GM23338 (cell line): ENCODE data around the gene MYCBP2. TPM values are rescaled to one million over a fixed set of nuclear protein-coding genes. Genes with fewer than 3 reads are reported as not detected.
A peak's percentile ranks its signal among the peaks of the same experiment; 100 is the strongest.

ENCODE experiments used
- ATAC-seq: fragments of 200-7000 bp; cut with Tn5 transposase; 3 replicates; pipeline ENCODE4 v1.9.1; 2020
- DNase-seq: peaks from one replicate; pipeline ENCODE4 v3.0.0-alpha.2; 2015; ENCODE audit warnings: low spot score
- H2AFZ ChIP-seq: fragments of 200-600 bp; sonication (generic); 2 replicates; pipeline ENCODE4 v1.8.0; 2016; ENCODE audit warnings: antibody characterized with exemption, mild to moderate bottlenecking, moderate library complexity
- H3F3A ChIP-seq: fragments of 200-600 bp; sonication (generic); replicated peaks from 2 replicates; pipeline ENCODE4 v1.8.0; 2017; ENCODE audit warnings: antibody characterized with exemption, mixed run types, low read depth
- H3K27ac ChIP-seq: fragments of 200-600 bp; sonication (generic); 2 replicates; pipeline ENCODE4 v1.6.1; 2016; ENCODE audit warnings: low read depth
- H3K27me3 ChIP-seq: fragments of 200-600 bp; sonication (generic); 2 replicates; pipeline ENCODE4 v1.8.0; 2016; ENCODE audit warnings: mild to moderate bottlenecking, mixed run types, moderate library complexity; ENCODE audit not compliant: insufficient read depth
- H3K36me3 ChIP-seq: fragments of 200-600 bp; sonication (generic); 2 replicates; pipeline ENCODE4 v1.8.0; 2016; ENCODE audit warnings: mild to moderate bottlenecking; ENCODE audit not compliant: insufficient read depth
- H3K4me1 ChIP-seq: fragments of 200-600 bp; sonication (generic); 2 replicates; pipeline ENCODE4 v1.8.0; 2016; ENCODE audit warnings: mild to moderate bottlenecking, moderate library complexity; ENCODE audit not compliant: insufficient read depth
- H3K4me2 ChIP-seq: fragments of 200-600 bp; sonication (generic); 2 replicates; pipeline ENCODE4 v1.7.1; 2017; ENCODE audit warnings: mixed run types
- H3K4me3 ChIP-seq: fragments of 200-600 bp; sonication (generic); 2 replicates; pipeline ENCODE4 v1.6.1; 2016; ENCODE audit warnings: mixed run types
- H3K79me2 ChIP-seq: fragments of 200-600 bp; sonication (generic); replicated peaks from 2 replicates; pipeline ENCODE4 v1.8.0; 2017; ENCODE audit warnings: mild to moderate bottlenecking; ENCODE audit not compliant: insufficient read depth
- H3K9me2 ChIP-seq: fragments of 200-600 bp; sonication (generic); 2 replicates; pipeline ENCODE4 v1.8.0; 2017; ENCODE audit not compliant: insufficient read depth
- H4K20me1 ChIP-seq: fragments of 200-600 bp; sonication (generic); replicated peaks from 2 replicates; pipeline ENCODE4 v1.8.0; 2017; ENCODE audit warnings: mild to moderate bottlenecking; ENCODE audit not compliant: insufficient read depth
- H3K27ac Mint-ChIP-seq: 2 replicates; pipeline ENCODE4 v1.8.0; 2020; ENCODE audit warnings: inconsistent platforms, mild to moderate bottlenecking, moderate library complexity, mixed read lengths
- H3K27me3 Mint-ChIP-seq: 3 replicates; pipeline ENCODE4 v1.8.0; 2022; ENCODE audit warnings: low read depth, mild to moderate bottlenecking, moderate library complexity, mixed read lengths, inconsistent platforms; ENCODE audit not compliant: insufficient read depth, poor library complexity
- H3K36me3 Mint-ChIP-seq: 3 replicates; pipeline ENCODE4 v1.8.0; 2021; ENCODE audit warnings: low read depth, mild to moderate bottlenecking, inconsistent platforms, moderate library complexity, mixed read lengths
- H3K4me1 Mint-ChIP-seq: 3 replicates; pipeline ENCODE4 v1.8.0; 2020; ENCODE audit warnings: mild to moderate bottlenecking, inconsistent platforms, mixed read lengths
- H3K4me3 Mint-ChIP-seq: 3 replicates; pipeline ENCODE4 v1.8.0; 2021; ENCODE audit warnings: moderate library complexity, mild to moderate bottlenecking, inconsistent platforms, mixed read lengths
- H3K9me3 Mint-ChIP-seq: 3 replicates; pipeline ENCODE4 v1.8.0; 2020; ENCODE audit warnings: moderate library complexity, mild to moderate bottlenecking, inconsistent platforms, mixed read lengths
- NANOG ChIP-seq: IDR thresholded peaks from 2 replicates; pipeline ENCODE4 v1.6.1; 2016; ENCODE audit warnings: antibody characterized with exemption, borderline replicate concordance
- POLR2AphosphoS5 ChIP-seq: IDR thresholded peaks from 2 replicates; pipeline ENCODE4 v1.6.1; 2016; ENCODE audit warnings: antibody characterized with exemption, low read depth
- ZNF114 ChIP-seq: fragments of 250-450 bp; sonication (Bioruptor Pico); IDR thresholded peaks from 2 replicates; pipeline ENCODE4 v1.5.0; 2020; ENCODE audit warnings: mild to moderate bottlenecking, moderate library complexity
- polyA plus RNA-seq: library from polyadenylated mRNA; unstranded; fragments of >200 nt; fragmentation: Nextera tagmentation; extraction: Ambion mirVana; gene quantifications from 2 replicates; pipeline ENCODE4 v1.2.1, GENCODE V29; 2016
- total RNA-seq: library from RNA; depleted of rRNA; stranded (reverse); fragments of >200 nt; shearing (Covaris generic); gene quantifications from 2 replicates; pipeline ENCODE4 v1.2.3, GENCODE V29; 2014
- TF ChIP-seq, protein P1 (sequence below): fragments of 250-450 bp; sonication (Bioruptor Pico); IDR thresholded peaks from 2 replicates; pipeline ENCODE4 v1.5.0; 2020; ENCODE audit warnings: mild to moderate bottlenecking, moderate library complexity
- TF ChIP-seq, protein P2 (sequence below): IDR thresholded peaks from 2 replicates; pipeline ENCODE4 v1.6.1; 2016; ENCODE audit warnings: antibody characterized with exemption
- TF ChIP-seq, protein P3 (sequence below), 2 experiments: fragments of 200-600 bp in 1 of 2; sonication (generic) in 1 of 2; conservative IDR thresholded peaks; 2 replicates each; pipeline versions ENCODE4 v1.5.1 to v1.6.1; 2016 to 2017; ENCODE audit warnings: antibody characterized with exemption in 2 of 2, low read depth in 2 of 2, mild to moderate bottlenecking in 2 of 2, moderate library complexity in 1 of 2
- TF ChIP-seq, protein P4 (sequence below): IDR thresholded peaks from one replicate; pipeline ENCODE4 v1.6.1; 2018; ENCODE audit warnings: antibody characterized with exemption; ENCODE audit not compliant: unreplicated experiment

Gene MYCBP2
- total and polyA plus RNA-seq, 2 experiments from 2014 or later = 54.6 to 77.2 TPM

DNA sequence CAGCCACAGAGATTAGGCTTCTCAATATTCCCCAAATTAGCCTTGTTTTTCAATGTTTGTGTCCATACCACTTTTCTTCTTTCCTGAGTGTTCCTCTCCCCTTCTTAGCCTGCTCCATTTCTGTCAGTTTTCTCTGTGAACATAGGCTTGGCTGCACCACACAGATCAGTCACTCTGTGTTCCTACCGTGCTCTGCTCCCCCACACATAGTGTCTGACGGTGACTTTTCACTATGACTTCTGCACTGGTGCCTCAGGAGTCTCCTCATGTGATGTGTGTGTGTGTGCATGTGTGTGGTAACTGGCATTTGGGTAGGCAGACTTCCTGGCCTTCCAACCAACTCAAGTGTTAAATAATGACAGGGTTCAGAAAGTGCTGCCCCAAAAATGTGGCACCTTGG, 47.9 kb upstream of the MYCBP2 start:
- Mint-ChIP-seq H3K4me3 (peak overlapping the region; percentile 9; the same call in 1 of the 3 replicates), H3K27ac (peak overlapping the region; percentile 79), H3K36me3 (no peaks in the 10 kb centered on the region), H3K9me3 (no peaks in the 10 kb centered on the region; the same call in 2 of the 3 replicates), H3K4me1 (peaks cover 26% of the 10 kb centered on the region), H3K27me3 (no peaks in the 10 kb centered on the region)
- TF ChIP-seq NANOG (no peak), ZNF114 (no peak), POLR2AphosphoS5 (no peak)
- TF ChIP-seq, protein P1, sequence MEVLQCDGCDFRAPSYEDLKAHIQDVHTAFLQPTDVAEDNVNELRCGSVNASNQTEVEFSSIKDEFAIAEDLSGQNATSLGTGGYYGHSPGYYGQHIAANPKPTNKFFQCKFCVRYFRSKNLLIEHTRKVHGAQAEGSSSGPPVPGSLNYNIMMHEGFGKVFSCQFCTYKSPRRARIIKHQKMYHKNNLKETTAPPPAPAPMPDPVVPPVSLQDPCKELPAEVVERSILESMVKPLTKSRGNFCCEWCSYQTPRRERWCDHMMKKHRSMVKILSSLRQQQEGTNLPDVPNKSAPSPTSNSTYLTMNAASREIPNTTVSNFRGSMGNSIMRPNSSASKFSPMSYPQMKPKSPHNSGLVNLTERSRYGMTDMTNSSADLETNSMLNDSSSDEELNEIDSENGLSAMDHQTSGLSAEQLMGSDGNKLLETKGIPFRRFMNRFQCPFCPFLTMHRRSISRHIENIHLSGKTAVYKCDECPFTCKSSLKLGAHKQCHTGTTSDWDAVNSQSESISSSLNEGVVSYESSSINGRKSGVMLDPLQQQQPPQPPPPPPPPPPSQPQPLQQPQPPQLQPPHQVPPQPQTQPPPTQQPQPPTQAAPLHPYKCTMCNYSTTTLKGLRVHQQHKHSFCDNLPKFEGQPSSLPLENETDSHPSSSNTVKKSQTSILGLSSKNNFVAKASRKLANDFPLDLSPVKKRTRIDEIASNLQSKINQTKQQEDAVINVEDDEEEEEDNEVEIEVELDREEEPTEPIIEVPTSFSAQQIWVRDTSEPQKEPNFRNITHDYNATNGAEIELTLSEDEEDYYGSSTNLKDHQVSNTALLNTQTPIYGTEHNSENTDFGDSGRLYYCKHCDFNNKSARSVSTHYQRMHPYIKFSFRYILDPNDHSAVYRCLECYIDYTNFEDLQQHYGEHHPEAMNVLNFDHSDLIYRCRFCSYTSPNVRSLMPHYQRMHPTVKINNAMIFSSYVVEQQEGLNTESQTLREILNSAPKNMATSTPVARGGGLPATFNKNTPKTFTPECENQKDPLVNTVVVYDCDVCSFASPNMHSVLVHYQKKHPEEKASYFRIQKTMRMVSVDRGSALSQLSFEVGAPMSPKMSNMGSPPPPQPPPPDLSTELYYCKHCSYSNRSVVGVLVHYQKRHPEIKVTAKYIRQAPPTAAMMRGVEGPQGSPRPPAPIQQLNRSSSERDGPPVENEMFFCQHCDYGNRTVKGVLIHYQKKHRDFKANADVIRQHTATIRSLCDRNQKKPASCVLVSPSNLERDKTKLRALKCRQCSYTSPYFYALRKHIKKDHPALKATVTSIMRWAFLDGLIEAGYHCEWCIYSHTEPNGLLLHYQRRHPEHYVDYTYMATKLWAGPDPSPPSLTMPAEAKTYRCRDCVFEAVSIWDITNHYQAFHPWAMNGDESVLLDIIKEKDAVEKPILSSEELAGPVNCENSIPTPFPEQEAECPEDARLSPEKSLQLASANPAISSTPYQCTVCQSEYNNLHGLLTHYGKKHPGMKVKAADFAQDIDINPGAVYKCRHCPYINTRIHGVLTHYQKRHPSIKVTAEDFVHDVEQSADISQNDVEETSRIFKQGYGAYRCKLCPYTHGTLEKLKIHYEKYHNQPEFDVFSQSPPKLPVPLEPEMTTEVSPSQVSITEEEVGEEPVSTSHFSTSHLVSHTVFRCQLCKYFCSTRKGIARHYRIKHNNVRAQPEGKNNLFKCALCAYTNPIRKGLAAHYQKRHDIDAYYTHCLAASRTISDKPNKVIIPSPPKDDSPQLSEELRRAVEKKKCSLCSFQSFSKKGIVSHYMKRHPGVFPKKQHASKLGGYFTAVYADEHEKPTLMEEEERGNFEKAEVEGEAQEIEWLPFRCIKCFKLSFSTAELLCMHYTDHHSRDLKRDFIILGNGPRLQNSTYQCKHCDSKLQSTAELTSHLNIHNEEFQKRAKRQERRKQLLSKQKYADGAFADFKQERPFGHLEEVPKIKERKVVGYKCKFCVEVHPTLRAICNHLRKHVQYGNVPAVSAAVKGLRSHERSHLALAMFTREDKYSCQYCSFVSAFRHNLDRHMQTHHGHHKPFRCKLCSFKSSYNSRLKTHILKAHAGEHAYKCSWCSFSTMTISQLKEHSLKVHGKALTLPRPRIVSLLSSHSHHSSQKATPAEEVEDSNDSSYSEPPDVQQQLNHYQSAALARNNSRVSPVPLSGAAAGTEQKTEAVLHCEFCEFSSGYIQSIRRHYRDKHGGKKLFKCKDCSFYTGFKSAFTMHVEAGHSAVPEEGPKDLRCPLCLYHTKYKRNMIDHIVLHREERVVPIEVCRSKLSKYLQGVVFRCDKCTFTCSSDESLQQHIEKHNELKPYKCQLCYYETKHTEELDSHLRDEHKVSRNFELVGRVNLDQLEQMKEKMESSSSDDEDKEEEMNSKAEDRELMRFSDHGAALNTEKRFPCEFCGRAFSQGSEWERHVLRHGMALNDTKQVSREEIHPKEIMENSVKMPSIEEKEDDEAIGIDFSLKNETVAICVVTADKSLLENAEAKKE = no peak
- TF ChIP-seq, protein P2, sequence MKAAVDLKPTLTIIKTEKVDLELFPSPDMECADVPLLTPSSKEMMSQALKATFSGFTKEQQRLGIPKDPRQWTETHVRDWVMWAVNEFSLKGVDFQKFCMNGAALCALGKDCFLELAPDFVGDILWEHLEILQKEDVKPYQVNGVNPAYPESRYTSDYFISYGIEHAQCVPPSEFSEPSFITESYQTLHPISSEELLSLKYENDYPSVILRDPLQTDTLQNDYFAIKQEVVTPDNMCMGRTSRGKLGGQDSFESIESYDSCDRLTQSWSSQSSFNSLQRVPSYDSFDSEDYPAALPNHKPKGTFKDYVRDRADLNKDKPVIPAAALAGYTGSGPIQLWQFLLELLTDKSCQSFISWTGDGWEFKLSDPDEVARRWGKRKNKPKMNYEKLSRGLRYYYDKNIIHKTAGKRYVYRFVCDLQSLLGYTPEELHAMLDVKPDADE = no peak
- TF ChIP-seq, protein P3, sequence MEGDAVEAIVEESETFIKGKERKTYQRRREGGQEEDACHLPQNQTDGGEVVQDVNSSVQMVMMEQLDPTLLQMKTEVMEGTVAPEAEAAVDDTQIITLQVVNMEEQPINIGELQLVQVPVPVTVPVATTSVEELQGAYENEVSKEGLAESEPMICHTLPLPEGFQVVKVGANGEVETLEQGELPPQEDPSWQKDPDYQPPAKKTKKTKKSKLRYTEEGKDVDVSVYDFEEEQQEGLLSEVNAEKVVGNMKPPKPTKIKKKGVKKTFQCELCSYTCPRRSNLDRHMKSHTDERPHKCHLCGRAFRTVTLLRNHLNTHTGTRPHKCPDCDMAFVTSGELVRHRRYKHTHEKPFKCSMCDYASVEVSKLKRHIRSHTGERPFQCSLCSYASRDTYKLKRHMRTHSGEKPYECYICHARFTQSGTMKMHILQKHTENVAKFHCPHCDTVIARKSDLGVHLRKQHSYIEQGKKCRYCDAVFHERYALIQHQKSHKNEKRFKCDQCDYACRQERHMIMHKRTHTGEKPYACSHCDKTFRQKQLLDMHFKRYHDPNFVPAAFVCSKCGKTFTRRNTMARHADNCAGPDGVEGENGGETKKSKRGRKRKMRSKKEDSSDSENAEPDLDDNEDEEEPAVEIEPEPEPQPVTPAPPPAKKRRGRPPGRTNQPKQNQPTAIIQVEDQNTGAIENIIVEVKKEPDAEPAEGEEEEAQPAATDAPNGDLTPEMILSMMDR (conservative IDR thresholded peaks at IDR 0.05; ENCODE audit: low read depth in 2 of 2) = no peak
- TF ChIP-seq, protein P4, sequence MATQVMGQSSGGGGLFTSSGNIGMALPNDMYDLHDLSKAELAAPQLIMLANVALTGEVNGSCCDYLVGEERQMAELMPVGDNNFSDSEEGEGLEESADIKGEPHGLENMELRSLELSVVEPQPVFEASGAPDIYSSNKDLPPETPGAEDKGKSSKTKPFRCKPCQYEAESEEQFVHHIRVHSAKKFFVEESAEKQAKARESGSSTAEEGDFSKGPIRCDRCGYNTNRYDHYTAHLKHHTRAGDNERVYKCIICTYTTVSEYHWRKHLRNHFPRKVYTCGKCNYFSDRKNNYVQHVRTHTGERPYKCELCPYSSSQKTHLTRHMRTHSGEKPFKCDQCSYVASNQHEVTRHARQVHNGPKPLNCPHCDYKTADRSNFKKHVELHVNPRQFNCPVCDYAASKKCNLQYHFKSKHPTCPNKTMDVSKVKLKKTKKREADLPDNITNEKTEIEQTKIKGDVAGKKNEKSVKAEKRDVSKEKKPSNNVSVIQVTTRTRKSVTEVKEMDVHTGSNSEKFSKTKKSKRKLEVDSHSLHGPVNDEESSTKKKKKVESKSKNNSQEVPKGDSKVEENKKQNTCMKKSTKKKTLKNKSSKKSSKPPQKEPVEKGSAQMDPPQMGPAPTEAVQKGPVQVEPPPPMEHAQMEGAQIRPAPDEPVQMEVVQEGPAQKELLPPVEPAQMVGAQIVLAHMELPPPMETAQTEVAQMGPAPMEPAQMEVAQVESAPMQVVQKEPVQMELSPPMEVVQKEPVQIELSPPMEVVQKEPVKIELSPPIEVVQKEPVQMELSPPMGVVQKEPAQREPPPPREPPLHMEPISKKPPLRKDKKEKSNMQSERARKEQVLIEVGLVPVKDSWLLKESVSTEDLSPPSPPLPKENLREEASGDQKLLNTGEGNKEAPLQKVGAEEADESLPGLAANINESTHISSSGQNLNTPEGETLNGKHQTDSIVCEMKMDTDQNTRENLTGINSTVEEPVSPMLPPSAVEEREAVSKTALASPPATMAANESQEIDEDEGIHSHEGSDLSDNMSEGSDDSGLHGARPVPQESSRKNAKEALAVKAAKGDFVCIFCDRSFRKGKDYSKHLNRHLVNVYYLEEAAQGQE = no peak
- Histone ChIP-seq H3K9me2 (no peaks in the 10 kb centered on the region), H3K36me3 (no peaks in the 10 kb centered on the region), H3K79me2 (no peaks in the 10 kb centered on the region), H3K27ac (no peak overlapping the region), H3K27me3 (no peaks in the 10 kb centered on the region), H3F3A (no peaks in the 10 kb centered on the region), H3K4me3 (0 out of 2 replicates have a peak overlapping the region, but pooled peaks have one; percentile 9), H3K4me1 (peaks cover 32% of the 10 kb centered on the region), H2AFZ (no peak overlapping the region), H4K20me1 (no peaks in the 10 kb centered on the region), H3K4me2 (peak overlapping the region; percentile 49)
- peak; percentile 63 for ATAC-seq
- no peak for DNase-seq
